Lower leg skin (tissue), 4 donors: ENCODE data around the gene ZC3H7A. TPM values are rescaled to one million over a fixed set of nuclear protein-coding genes. Genes with fewer than 3 reads are reported as not detected.

Experiments used
- DNase-seq, 2 donors: peaks; one replicate each; pipeline ENCODE4 v3.0.0-alpha.2; 2019; ENCODE audit warnings: low spot score in 2 of 2
- H3K4me3 ChIP-seq: fragments of 200-600 bp; sonication (generic); 2 replicates; pipeline ENCODE4 v1.5.1; 2017; ENCODE audit warnings: mild to moderate bottlenecking, low read depth; ENCODE audit not compliant: poor library complexity, severe bottlenecking
- CTCF ChIP-seq, 3 donors: fragments of 450-650 bp; IDR thresholded peaks; one replicate each; pipeline ENCODE4 v1.5.1; 2016; ENCODE audit warnings: antibody characterized with exemption in 3 of 3, mild to moderate bottlenecking in 3 of 3, moderate library complexity in 2 of 3
- POLR2A ChIP-seq, 2 donors: fragments of 450-650 bp; IDR thresholded peaks; one replicate each; pipeline ENCODE4 v1.6.1; 2016 to 2017; ENCODE audit warnings: antibody characterized with exemption in 2 of 2, mild to moderate bottlenecking in 1 of 2, moderate library complexity in 1 of 2
- WGBS, 2 donors: methylation state at CpG; one replicate each; pipeline ENCODE4 v1.1.5; 2018; 5-methylcytosine and 5-hydroxymethylcytosine counted together
- intact Hi-C: fragments of 100-400 bp; cut with DNase I; formaldehyde crosslinking; loops from one replicate; pipeline ENCODE4 v1.15.0; 2023; ENCODE audit warnings: low total_unique reads
- total RNA-seq, 4 donors: library from RNA; depleted of rRNA; stranded (reverse); fragments of >200 nt; gene quantifications; one replicate each; pipeline ENCODE4 v1.1.0, GENCODE V29; 2016

Gene ZC3H7A
- total RNA-seq, 4 donors from 2014 or later = 22.0 to 46.6 (median 31.3) TPM

- TF ChIP-seq POLR2A (IDR thresholded peaks at IDR 0.05) (no peak), CTCF (IDR thresholded peaks at IDR 0.05) (no peak)
- peak in 1 of 2 donors; percentile 54 for DNase-seq
- 83 to 91% methylated on average over 1 of the region's 1 CpG for WGBS, 2 donors
- no peak overlapping the region for H3K4me3 ChIP-seq
- intact Hi-C loops = loop anchor here (10.0 kb wide), 1 partner anchor 81 kb away; no protein-coding TSS in a partner anchor
Observed at GRCh38 chr16:11725457-11725856, 71.6 kb downstream of the ZC3H7A start.

DNA sequence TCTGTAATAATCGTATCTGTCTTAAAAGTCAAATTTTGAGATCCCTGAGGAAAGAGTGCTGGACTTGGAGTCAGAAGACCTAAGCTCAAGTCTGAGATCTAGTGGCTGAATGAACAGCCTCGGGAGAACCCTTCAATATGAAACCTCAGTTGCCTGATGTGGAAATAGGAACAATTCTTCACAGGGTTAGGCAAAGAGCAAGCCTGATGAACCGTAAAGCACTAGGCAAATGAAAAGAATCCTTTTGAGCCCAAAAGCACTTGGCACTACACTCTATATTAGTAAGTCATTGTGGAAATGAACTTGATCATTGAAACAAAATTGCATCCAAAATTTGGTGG is 74.6 kb downstream of the ZC3H7A start:
- no peak overlapping the region for H3K4me3 ChIP-seq
- intact Hi-C loops = loop anchor here (10.0 kb wide), 1 partner anchor 78 kb away; no protein-coding TSS in a partner anchor
- DNase-seq = no peak
- TF ChIP-seq CTCF (IDR thresholded peaks at IDR 0.05) (no peak), POLR2A (IDR thresholded peaks at IDR 0.05) (no peak)
- WGBS, 2 donors = 85% methylated on average over 3 of the region's 3 CpGs

GRCh38 chr16:11721781-11722467 is 75.1 kb downstream of the ZC3H7A start:
- H3K4me3 ChIP-seq = no peak overlapping the region
- TF ChIP-seq CTCF (IDR thresholded peaks at IDR 0.05) (no peak), POLR2A (IDR thresholded peaks at IDR 0.05) (no peak)
- intact Hi-C loops = loop anchor here (10.0 kb wide), 1 partner anchor 77 kb away; no protein-coding TSS in a partner anchor
- DNase-seq = no peak
- WGBS, 2 donors = 76 to 85% methylated on average over 4 of the region's 4 CpGs

DNA sequence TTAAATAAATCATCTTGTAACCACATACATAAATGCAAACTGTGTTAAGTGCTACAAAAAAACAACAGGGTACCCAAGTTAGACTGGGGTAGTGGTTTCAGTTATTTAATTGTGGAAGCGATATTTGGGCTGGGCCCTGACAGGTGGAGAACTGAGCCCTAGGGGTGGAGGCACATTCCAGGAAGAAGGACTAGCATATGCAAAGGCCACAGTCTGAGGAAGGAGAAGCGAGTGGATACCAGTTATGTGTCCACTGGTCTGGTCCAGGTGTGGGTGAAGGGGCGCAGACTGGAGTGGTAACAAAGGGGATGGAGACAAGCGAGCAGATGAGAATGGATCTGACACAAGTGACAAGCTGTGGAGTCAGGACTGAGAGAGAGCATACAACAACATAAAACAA is 77.3 kb downstream of the ZC3H7A start:
- no peak for DNase-seq
- H3K4me3 ChIP-seq = no peak overlapping the region
- WGBS, 2 donors = 91 to 93% methylated on average over 4 of the region's 4 CpGs
- TF ChIP-seq POLR2A (IDR thresholded peaks at IDR 0.05) (no peak), CTCF (IDR thresholded peaks at IDR 0.05) (no peak)
- intact Hi-C loops = loop anchor here (10.0 kb wide), 3 partner anchors 75 to 755 kb away; no protein-coding TSS in a partner anchor

GRCh38 chr16:11719171-11719570 is 77.9 kb downstream of the ZC3H7A start:
- H3K4me3 ChIP-seq = no peak overlapping the region
- intact Hi-C loops = loop anchor here (10.0 kb wide), 2 partner anchors 184 to 754 kb away; no protein-coding TSS in a partner anchor
- TF ChIP-seq POLR2A (IDR thresholded peaks at IDR 0.05) (no peak), CTCF (IDR thresholded peaks at IDR 0.05) (no peak)
- no peak for DNase-seq
